ENCODE results near the gene GNGT1. TPM values are rescaled to one million over a fixed set of nuclear protein-coding genes. Genes with fewer than 3 reads are reported as not detected.

GNGT1 gene
- total and polyA plus RNA-seq, 2 donors (not counting 3 experiments of a cell fraction or from before 2014, with no cell fraction given), result not detected

DNA sequence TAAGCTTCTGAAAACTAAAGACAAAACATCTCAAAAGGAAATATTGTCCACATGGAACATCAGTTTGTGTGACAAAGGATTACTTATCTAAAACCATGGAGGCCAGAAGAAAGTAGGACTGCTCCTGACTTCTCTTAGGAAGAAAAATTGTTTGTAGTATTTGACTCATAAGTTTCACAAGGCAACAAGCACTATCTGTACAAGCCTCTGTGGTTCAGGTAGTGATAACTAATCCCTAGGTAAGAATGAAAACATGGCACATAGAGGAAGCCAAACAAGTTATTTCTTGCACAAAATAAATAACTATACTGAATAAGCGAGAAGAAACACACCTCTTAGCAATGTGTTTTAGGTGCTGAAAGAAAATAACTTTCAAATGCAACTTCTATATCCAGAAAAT, 46.1 kb upstream of the GNGT1 start:
- Histone ChIP-seq H3K27ac (ENCODE audit: insufficient read depth, low read depth, low read length) (no peak overlapping the region), H3K27me3 (ENCODE audit: control insufficient read depth in 2 of 2, insufficient read depth in 2 of 2, low read length in 2 of 2) (peaks cover 0 to 1% of the 10 kb centered on the region in 2 experiments), H3K4me3 (replicated peaks in 1 of 3; ENCODE audit: insufficient read depth in 1 of 3, low read depth in 1 of 3, low read length in 3 of 3) (no peak overlapping the region), H3K9me1 (replicated peaks; ENCODE audit: control insufficient read depth, extremely low read depth, insufficient read depth, low read length) (no peaks in the 10 kb centered on the region), H4K20me1 (replicated peaks; ENCODE audit: control insufficient read depth, extremely low read depth, insufficient read depth, low read length) (no peaks in the 10 kb centered on the region), H3K4me2 (ENCODE audit: insufficient read depth, low read length) (no peak overlapping the region), H2AFZ (ENCODE audit: low read depth, low read length) (no peak overlapping the region), H3K36me3 (ENCODE audit: control insufficient read depth in 2 of 2, extremely low read depth in 1 of 2, insufficient read depth in 2 of 2, low read length in 2 of 2) (no peaks in the 10 kb centered on the region), H3K9ac (replicated peaks; ENCODE audit: extremely low read depth, insufficient read depth, low read length) (no peak overlapping the region), H3K4me1 (ENCODE audit: control insufficient read depth, extremely low read depth, insufficient read depth, low read length) (peaks cover 4% of the 10 kb centered on the region), H3K79me2 (ENCODE audit: control insufficient read depth, insufficient read depth, low read length) (no peaks in the 10 kb centered on the region), H3K9me3 (replicated peaks; ENCODE audit: control insufficient read depth, insufficient read depth, low read length) (no peaks in the 10 kb centered on the region)
- intact Hi-C loops (cut with micrococcal nuclease), result no loop called here
- FAIRE-seq, result no peak
- POLR2A ChIA-PET, result no interaction called here
- CTCF ChIA-PET, result no interaction called here
- TF ChIP-seq, protein P1, sequence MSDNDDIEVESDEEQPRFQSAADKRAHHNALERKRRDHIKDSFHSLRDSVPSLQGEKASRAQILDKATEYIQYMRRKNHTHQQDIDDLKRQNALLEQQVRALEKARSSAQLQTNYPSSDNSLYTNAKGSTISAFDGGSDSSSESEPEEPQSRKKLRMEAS (IDR thresholded peaks at IDR 0.05; ENCODE audit: insufficient read depth, insufficient read length), result no peak
- TF ChIP-seq POLR2A (IDR thresholded peaks at IDR 0.05; ENCODE audit: low read depth, low read length) (no peak), POLR2AphosphoS5 (IDR thresholded peaks at IDR 0.05; ENCODE audit: insufficient read depth, low read depth, low read length) (no peak), JUN (IDR thresholded peaks at IDR 0.05; ENCODE audit: borderline replicate concordance, insufficient read depth, insufficient read length, low read depth) (no peak), MYC (IDR thresholded peaks at IDR 0.05; ENCODE audit: low read depth, low read length) (no peak), CTCF (IDR thresholded peaks at IDR 0.05; ENCODE audit: extremely low read depth in 1 of 2, insufficient read depth in 1 of 2, low read depth in 1 of 2, low read length in 2 of 2) (no peak), EZH2 (IDR thresholded peaks at IDR 0.05; ENCODE audit: borderline replicate concordance, low read depth, low read length, severe bottlenecking) (no peak), GATA2 (IDR thresholded peaks at IDR 0.05; ENCODE audit: insufficient read depth, insufficient read length, low read depth, low read length) (no peak), FOS (IDR thresholded peaks at IDR 0.05; ENCODE audit: borderline replicate concordance, insufficient read depth, low read length) (no peak)
- no peak for DNase-seq (ENCODE audit: low read depth, low spot score)
- BruUV-seq (replicated peaks), result no TSS peak
- dilution Hi-C loops (cut with MboI; ENCODE audit: extremely low pct_ligation_motif_present, low sequenced_read_pairs), result no loop called here

All from endothelial cell of umbilical vein (primary cell).